ENCODE measurements around the gene DTL.

Gene DTL

GRCh38 chr1:212135166-212135565, 99.6 kb downstream of the DTL start:
- DNase-seq = no peak

GRCh38 chr1:212137854-212138253, 102.3 kb downstream of the DTL start:
- DNase-seq = no peak

- no peak for DNase-seq
Observed at GRCh38 chr1:212138457-212138856, 102.9 kb downstream of the DTL start.

- DNase-seq = no peak
Observed at GRCh38 chr1:212139526-212140135, 104.1 kb downstream of the DTL start.

GRCh38 chr1:212141404-212141803, 105.9 kb downstream of the DTL start:
- DNase-seq = no peak

GRCh38 chr1:212142883-212143530, 107.5 kb downstream of the DTL start:
- no peak for DNase-seq

- DNase-seq = no peak
Observed at GRCh38 chr1:212147581-212148033, 112.1 kb downstream of the DTL start.

- DNase-seq = no peak
Observed at GRCh38 chr1:212149566-212149965, 114.0 kb downstream of the DTL start.

- DNase-seq = no peak
Observed at GRCh38 chr1:212152308-212152693, 116.8 kb downstream of the DTL start.

GRCh38 chr1:212152869-212153268, 117.3 kb downstream of the DTL start:
- no peak for DNase-seq

- no peak for DNase-seq
Observed at GRCh38 chr1:212153635-212154034, 118.1 kb downstream of the DTL start.

All from stimulated activated CD4-positive, alpha-beta T cell treated with anti-CD3 and anti-CD28 coated beads, Interleukin-2, amount 100 ng/mL, for 24 hours (primary cell).